Raji (cell line): Measurements from ENCODE around the gene SCAMP2.

Experiments used
- POLR2A ChIP-seq: IDR thresholded peaks from 2 replicates; pipeline ENCODE4 v1.6.1; 2011; ENCODE audit warnings: low read depth, low read length, control low read depth; ENCODE audit not compliant: insufficient read depth

SCAMP2 gene

DNA sequence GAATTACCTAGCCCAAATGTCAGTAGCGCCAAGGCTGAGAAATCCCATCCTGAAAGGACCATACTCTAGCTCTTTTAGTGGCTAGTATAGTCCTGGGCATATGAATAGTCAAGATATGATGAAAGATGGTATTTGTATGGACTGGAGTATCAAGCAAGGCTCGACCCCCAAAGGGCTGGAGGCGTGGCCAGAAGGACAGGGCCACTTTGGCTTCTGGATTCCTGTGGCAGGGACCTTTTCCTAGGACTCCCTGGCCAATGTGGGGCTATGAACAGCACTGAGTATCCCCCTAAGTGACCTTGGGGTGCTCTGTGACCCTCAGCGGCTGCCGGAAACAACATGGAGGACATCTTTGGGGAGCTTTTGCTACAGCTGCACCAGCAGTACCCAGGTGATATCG, 22.7 kb upstream of the SCAMP2 start:
- TF ChIP-seq POLR2A, result no peak

DNA sequence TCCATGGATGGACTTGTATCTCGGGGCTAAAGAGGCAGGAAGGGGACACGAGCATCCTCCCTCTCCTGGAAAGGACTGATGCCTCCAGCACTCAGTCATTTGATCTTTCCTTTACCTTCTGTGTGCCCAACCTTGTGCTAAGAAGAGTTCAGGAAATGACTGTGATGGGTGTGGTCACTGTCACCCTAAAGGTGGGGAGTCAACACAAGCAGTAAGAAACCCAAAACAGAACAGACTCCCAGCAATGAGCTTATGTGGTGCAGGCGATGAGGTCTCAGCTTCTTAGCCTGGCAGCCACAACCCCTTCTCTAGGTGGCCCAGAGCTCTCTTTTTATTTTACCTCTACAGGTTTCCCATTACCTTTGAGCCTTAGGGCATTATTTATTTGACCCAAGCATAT, 20.5 kb upstream of the SCAMP2 start:
- no peak for TF ChIP-seq POLR2A

DNA sequence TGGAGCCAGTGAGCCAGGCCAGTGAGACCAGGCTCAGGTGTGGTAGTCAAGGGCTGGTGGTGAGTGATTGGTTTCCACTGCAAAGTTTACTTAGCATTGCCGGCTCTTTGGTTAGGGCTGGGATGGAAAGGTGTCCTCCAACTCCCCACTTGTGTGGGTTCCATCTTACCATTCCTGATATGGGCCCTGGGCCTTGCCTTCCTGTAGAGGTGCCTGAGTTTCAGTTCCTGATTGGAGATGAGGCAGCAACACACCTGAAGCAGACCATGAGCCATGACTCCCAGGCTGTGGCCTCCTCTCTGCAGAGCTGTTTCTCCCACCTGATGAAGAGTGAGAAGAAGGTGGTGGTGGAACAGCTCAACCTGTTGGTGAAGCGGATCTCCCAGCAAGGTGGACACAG, 19.8 kb upstream of the SCAMP2 start:
- no peak for TF ChIP-seq POLR2A

DNA sequence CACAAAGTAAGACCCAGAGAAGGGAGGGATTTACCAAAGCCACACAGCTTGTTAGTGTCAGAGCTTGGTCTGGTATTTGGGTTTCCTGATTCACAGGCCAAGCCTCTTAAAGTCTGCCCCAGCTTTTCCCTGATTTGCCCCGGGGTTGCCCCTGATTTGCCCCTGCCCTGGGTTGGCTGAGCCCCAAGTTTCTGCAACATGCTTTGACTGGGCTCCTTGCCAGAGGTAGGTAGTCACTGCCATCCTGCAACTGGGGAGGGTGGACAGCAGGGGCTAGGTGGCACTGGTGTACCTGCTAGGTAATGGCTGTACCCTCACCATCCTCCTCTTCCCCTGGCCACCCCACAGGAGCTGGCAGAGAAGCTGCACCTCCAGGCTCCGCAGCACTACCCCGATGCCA, 19.1 kb upstream of the SCAMP2 start:
- TF ChIP-seq POLR2A, result 0 out of 2 replicates have a peak, but pooled peaks have one; percentile 13

DNA sequence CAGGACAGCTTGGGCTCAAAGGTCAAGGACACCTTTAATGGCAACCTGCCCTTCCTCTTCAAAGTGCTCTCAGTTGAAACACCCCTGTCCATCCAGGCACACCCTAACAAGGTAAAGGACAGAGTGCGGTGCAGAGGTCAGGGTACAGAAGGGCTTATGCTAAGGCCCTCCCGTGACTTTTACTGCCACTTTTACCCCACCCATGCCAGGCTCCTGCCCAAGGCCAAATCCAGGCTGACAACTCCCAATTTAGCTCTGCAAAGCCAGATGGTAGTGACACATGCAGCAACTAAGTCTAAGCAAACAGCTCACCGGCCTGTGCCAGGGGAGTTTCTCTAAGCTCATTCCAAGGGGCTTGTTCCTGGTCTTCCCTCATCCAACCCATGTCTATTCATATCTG, 18.3 kb upstream of the SCAMP2 start:
- TF ChIP-seq POLR2A, result no peak

GRCh38 chr15:74890665-74890960, 17.4 kb upstream of the SCAMP2 start:
- no peak for TF ChIP-seq POLR2A

GRCh38 chr15:74889883-74890664, 16.9 kb upstream of the SCAMP2 start, which contains the start of gene MPI:
MPI (plus strand) TSS chr15:74890042; CDS start chr15:74890074, 32 bp downstream.
- peak; percentile 99 for TF ChIP-seq POLR2A

DNA sequence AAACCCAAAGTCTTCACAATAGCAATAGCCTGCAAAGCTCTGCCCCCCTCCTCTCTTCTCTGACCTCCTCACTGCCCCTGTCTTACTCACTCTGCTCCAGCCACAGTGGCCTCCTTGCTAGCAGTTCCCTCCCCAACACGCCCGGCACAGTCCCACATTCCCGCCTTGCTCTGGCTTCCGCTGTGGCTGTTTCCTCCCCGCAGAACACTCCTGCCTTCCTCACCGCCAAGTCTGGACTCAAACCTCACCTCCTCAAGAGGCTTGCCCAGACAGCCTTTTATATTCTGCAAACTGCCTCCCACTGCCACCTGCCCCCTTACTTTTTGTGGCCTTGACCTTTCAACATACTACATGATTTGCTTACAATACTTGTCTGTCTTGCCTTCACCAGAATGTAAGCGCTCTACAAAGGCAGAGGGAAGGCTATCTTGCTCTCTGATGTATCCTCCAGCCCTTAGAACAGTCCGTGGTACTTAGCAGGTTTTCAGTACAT, 16.3 kb upstream of the SCAMP2 start:
- no peak for TF ChIP-seq POLR2A

- TF ChIP-seq POLR2A, result no peak
Observed at GRCh38 chr15:74888716-74889115, 15.6 kb upstream of the SCAMP2 start.

GRCh38 chr15:74885461-74885860, 12.3 kb upstream of the SCAMP2 start:
- TF ChIP-seq POLR2A, result no peak

- no peak for TF ChIP-seq POLR2A
Observed at GRCh38 chr15:74884428-74885223, 11.5 kb upstream of the SCAMP2 start.

- TF ChIP-seq POLR2A, result no peak
Observed at GRCh38 chr15:74882528-74882927, 9.4 kb upstream of the SCAMP2 start.

- no peak for TF ChIP-seq POLR2A
Observed at GRCh38 chr15:74878273-74878672, 5.1 kb upstream of the SCAMP2 start.

- TF ChIP-seq POLR2A, result no peak
Observed at GRCh38 chr15:74873756-74874424, 725 bp upstream of the SCAMP2 start.

GRCh38 chr15:74872702-74873035, 496 bp downstream of the SCAMP2 start:
- no peak for TF ChIP-seq POLR2A
